HG02798 (cell line): ENCODE measurements around the gene ATRNL1.
A peak's percentile ranks its signal among the peaks of the same experiment; 100 is the strongest.
"Not testable (repeated sequence)": the region's sequence is repeated elsewhere in the genome, so short reads cannot be mapped to it uniquely, and the experiment has no call there.

ENCODE experiments used
- ATAC-seq: cut with Tn5 transposase; IDR thresholded peaks from one replicate; pipeline ENCODE4 v1.9.1; 2021; ENCODE audit warnings: mild to moderate bottlenecking; ENCODE audit not compliant: unreplicated experiment, poor library complexity

ATRNL1 gene

GRCh38 chr10:115082506-115082905, 10.7 kb upstream of the ATRNL1 start:
- no peak for ATAC-seq

- no peak for ATAC-seq
Measured at GRCh38 chr10:115084277-115084850, 8.8 kb upstream of the ATRNL1 start.

- no peak for ATAC-seq
Measured at GRCh38 chr10:115091161-115091560, 2.0 kb upstream of the ATRNL1 start.

- ATAC-seq = no peak
Measured at GRCh38 chr10:115092258-115092554, 959 bp upstream of the ATRNL1 start.

GRCh38 chr10:115092555-115093285, 445 bp upstream of the ATRNL1 start:
- peak; percentile 82 for ATAC-seq

GRCh38 chr10:115093776-115094408, 727 bp downstream of the ATRNL1 start:
- peak; percentile 49 for ATAC-seq

GRCh38 chr10:115094416-115095140, 1.4 kb downstream of the ATRNL1 start:
- ATAC-seq = no peak

- ATAC-seq = no peak
Measured at GRCh38 chr10:115095758-115096157, 2.6 kb downstream of the ATRNL1 start.

- no peak for ATAC-seq
Measured at GRCh38 chr10:115103700-115104099, 10.5 kb downstream of the ATRNL1 start.

GRCh38 chr10:115105411-115105810, 12.2 kb downstream of the ATRNL1 start:
- ATAC-seq = not testable (repeated sequence)

- no peak for ATAC-seq
Measured at GRCh38 chr10:115107830-115108229, 14.7 kb downstream of the ATRNL1 start.

- no peak for ATAC-seq
Measured at GRCh38 chr10:115117301-115117700, 24.1 kb downstream of the ATRNL1 start.

- no peak for ATAC-seq
Measured at GRCh38 chr10:115118346-115118745, 25.2 kb downstream of the ATRNL1 start.

- ATAC-seq = peak; percentile 48
Measured at GRCh38 chr10:115125505-115125904, 32.3 kb downstream of the ATRNL1 start.

- no peak for ATAC-seq
Measured at GRCh38 chr10:115129752-115130151, 36.6 kb downstream of the ATRNL1 start.

- ATAC-seq = no peak
Measured at GRCh38 chr10:115136616-115137015, 43.5 kb downstream of the ATRNL1 start.

- no peak for ATAC-seq
Measured at GRCh38 chr10:115141254-115141653, 48.1 kb downstream of the ATRNL1 start.

- no peak for ATAC-seq
Measured at GRCh38 chr10:115157357-115157756, 64.2 kb downstream of the ATRNL1 start.

GRCh38 chr10:115163129-115163528, 70.0 kb downstream of the ATRNL1 start:
- ATAC-seq = no peak

- no peak for ATAC-seq
Measured at GRCh38 chr10:115164220-115164619, 71.1 kb downstream of the ATRNL1 start.

GRCh38 chr10:115167751-115168150, 74.6 kb downstream of the ATRNL1 start:
- ATAC-seq = no peak
